ENCODE results near the gene PEX14. TPM values are rescaled to one million over a fixed set of nuclear protein-coding genes. Genes with fewer than 3 reads are reported as not detected.

Gene PEX14
- total RNA-seq, 1 donor: 17.3 TPM

DNA sequence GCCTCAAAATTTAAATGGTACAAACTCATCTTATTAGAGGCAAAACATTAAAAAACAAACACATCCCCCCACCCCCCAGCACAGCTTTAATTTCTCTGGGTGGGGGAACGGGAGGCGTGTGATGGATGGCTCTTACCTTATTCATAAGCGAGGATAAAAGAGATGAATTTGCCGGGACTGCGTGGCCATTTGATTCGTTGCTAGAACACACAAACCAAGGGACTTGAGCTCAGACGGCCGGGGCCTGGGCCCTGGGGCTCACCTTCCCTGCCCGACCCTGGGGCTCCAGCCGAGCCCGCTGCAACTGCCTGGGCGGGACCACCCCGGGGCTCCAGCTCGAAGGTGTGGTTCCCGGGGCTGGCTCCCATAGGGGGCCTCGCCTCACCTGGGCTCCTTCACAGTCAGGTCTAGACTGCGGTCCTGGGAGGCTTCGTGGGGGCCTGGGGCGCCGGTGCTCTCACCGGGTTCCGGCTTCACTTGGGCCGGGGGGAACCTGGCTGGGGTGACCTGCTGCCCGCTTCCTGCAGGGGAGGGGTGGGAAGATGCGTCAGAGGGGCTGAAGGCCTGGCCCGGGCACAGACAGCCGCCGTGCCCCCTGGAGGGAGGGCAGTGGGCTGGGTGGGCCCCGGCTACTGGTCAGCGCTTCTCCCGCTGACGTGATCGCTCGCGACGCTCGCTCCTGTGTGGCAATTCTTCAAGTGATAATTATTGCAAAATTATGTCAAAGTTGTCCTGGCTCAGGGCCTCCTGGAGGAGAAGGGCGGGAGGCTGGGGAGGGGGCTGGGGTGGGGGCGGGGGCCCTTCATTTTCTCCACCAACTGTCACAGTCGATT, 176.0 kb downstream of the PEX14 start:
- no peak for DNase-seq (ENCODE audit: low read depth)
- TF ChIP-seq, protein P1, sequence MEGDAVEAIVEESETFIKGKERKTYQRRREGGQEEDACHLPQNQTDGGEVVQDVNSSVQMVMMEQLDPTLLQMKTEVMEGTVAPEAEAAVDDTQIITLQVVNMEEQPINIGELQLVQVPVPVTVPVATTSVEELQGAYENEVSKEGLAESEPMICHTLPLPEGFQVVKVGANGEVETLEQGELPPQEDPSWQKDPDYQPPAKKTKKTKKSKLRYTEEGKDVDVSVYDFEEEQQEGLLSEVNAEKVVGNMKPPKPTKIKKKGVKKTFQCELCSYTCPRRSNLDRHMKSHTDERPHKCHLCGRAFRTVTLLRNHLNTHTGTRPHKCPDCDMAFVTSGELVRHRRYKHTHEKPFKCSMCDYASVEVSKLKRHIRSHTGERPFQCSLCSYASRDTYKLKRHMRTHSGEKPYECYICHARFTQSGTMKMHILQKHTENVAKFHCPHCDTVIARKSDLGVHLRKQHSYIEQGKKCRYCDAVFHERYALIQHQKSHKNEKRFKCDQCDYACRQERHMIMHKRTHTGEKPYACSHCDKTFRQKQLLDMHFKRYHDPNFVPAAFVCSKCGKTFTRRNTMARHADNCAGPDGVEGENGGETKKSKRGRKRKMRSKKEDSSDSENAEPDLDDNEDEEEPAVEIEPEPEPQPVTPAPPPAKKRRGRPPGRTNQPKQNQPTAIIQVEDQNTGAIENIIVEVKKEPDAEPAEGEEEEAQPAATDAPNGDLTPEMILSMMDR (IDR thresholded peaks at IDR 0.05; ENCODE audit: insufficient read depth, low read depth, low read length): no peak
- no peak overlapping the region for H3K4me3 ChIP-seq (ENCODE audit: low read depth, low read length)

DNA sequence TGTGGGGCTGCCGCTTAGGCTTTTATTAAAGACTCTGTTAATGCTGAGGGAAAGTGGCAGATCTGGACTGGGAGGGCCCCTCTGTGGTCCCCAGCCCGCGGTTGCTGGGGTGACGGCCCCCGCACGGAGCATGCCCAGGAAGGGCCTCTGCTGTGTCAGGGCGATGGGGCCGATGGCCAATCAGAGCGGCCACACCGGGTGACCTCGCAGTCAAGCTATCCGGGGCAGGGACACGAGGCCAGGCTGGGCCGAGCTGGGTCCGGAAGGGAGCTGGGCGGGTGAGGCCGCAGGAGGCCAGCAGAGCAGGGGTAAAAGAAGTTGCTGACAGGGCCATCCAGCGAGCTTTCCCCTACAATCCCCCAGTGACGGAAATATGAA, 176.6 kb downstream of the PEX14 start:
- TF ChIP-seq, protein P1 (IDR thresholded peaks at IDR 0.05; ENCODE audit: insufficient read depth, low read depth, low read length): no peak
- no peak for DNase-seq (ENCODE audit: low read depth)
- no peak overlapping the region for H3K4me3 ChIP-seq (ENCODE audit: low read depth, low read length)

DNA sequence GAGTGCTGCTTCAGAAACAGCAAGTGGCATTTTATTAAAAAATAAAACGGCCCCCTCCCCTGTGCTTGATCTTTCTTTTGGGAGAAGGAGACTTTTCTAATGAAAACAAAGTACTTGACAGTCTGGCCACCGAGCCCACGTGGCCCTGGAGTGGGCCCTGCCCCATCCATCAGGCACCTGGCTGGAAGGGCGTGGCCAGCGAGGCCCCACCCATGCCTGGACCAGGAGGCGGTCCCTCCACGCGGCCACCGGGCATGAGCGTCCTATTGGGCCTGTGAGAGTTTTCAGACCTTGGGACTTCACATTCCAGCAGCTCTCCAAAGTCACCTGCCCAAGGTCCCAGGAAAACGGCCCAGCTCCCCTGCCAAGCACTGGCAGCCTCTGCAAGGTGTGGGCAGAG, 177.0 kb downstream of the PEX14 start:
- no peak for DNase-seq (ENCODE audit: low read depth)
- TF ChIP-seq, protein P1 (IDR thresholded peaks at IDR 0.05; ENCODE audit: insufficient read depth, low read depth, low read length): no peak
- H3K4me3 ChIP-seq (ENCODE audit: low read depth, low read length): no peak overlapping the region

DNA sequence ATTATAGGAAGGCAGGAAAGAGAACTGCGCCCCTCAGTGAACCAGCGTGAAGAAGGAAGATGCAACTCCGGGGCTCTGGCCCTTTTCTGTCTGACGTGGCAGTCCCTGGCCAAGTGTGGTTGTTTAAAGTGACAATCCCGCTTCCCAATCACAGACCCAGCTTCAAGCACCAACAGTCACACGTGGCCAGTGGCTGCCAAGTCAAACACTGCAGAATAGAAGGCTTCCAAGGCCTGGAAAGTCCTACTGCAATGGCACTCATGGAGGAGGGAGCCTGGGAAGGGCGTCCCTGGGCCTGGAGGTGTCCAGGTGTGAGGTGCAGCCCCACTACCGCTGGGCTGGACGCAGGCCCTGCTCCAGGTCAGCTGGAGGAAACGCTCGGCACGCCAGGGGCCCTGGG, 177.9 kb downstream of the PEX14 start:
- H3K4me3 ChIP-seq (ENCODE audit: low read depth, low read length): no peak overlapping the region
- TF ChIP-seq, protein P1 (IDR thresholded peaks at IDR 0.05; ENCODE audit: insufficient read depth, low read depth, low read length): no peak
- no peak for DNase-seq (ENCODE audit: low read depth)

DNA sequence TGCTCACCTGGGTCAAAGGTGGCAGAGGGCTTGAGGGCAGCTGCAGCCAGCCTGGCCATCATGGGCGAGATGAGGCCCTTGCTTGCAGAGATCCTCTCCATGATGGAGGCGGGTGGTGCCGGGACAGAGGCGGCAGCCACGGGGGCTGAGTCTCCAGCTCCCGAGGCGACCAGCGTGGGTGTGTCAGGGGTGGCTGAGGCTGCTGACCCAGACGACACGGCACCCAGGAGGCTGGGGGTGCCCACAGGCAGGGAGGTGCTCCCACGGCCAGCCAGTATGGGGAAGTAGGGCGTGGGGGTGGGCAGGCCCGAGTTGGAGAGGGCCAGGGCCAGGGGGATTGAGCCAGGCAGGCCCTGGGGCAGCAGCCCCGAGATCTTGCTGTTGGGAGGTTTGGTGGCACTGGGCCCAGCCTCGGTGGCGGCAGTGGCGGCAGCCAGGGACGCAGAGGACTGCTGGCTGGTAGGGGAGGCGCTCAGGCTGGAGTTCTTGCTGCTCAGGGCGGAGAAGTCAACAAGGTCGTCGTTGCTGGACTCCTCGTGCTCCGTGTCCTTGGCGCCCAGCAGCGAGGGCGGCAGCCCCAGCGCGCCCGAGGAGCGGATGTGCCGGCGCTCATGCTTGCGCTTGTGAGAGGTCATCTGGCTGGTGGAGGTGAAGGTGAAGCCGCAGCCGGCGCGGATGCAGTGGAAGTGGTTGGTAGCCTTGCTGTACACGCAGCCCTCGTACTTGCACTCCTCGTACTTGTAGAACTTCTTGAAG, 178.8 kb downstream of the PEX14 start:
- TF ChIP-seq, protein P1 (IDR thresholded peaks at IDR 0.05; ENCODE audit: insufficient read depth, low read depth, low read length): no peak
- DNase-seq (ENCODE audit: low read depth): no peak
- no peak overlapping the region for H3K4me3 ChIP-seq (ENCODE audit: low read depth, low read length)

DNA sequence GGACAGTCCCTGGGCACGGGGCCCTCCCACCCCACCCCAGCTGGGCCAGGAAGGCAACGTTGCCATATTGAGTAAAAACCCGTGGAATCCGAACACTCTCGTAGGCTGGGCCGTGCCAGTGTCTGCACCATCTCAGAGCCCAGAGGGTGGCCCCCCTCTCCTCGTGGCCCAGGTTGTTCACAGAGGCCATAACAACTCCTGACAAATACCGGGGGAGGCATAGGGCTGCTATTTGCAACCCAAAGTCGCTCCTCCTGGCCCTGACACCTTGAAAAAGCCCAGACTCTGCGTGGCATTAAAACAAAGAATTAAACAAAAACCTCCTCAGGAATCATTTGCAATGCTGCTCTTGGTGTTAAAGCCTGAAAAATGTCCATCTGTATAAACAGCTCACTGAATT, 180.3 kb downstream of the PEX14 start:
- DNase-seq (ENCODE audit: low read depth): no peak
- TF ChIP-seq, protein P1 (IDR thresholded peaks at IDR 0.05; ENCODE audit: insufficient read depth, low read depth, low read length): no peak
- no peak overlapping the region for H3K4me3 ChIP-seq (ENCODE audit: low read depth, low read length)

Data from fibroblast of villous mesenchyme (primary cell).